ENCODE results near the gene CMTM5.

DNA sequence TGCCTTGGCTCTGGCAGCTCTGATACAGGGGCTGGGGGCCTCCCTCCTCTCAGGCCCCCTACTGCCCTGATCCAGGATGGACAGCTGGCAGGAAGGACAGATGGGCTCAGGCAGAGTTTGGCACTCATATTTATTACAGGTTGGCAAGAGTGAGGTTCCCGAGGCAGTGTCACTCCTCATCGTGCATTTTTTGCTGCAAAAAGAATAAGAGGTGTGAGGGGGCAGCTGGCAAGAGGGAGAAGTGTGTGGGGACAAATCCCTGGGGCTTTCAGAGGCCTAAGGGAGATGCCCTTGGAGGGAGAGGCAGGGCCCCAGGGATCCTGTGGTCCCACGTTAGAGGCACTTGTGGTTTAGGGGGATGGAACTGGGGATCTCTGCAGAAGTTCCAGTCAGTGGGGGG lies 5.0 kb downstream of the CMTM5 start:
- no peak for TF ChIP-seq POLR2A (IDR thresholded peaks at IDR 0.05)
- TF ChIP-seq, protein P1, sequence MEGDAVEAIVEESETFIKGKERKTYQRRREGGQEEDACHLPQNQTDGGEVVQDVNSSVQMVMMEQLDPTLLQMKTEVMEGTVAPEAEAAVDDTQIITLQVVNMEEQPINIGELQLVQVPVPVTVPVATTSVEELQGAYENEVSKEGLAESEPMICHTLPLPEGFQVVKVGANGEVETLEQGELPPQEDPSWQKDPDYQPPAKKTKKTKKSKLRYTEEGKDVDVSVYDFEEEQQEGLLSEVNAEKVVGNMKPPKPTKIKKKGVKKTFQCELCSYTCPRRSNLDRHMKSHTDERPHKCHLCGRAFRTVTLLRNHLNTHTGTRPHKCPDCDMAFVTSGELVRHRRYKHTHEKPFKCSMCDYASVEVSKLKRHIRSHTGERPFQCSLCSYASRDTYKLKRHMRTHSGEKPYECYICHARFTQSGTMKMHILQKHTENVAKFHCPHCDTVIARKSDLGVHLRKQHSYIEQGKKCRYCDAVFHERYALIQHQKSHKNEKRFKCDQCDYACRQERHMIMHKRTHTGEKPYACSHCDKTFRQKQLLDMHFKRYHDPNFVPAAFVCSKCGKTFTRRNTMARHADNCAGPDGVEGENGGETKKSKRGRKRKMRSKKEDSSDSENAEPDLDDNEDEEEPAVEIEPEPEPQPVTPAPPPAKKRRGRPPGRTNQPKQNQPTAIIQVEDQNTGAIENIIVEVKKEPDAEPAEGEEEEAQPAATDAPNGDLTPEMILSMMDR (IDR thresholded peaks at IDR 0.05) = no peak
